Left ventricle myocardium superior (tissue), 1 donor: ENCODE measurements around the gene BZW2. TPM values are rescaled to one million over a fixed set of nuclear protein-coding genes. Genes with fewer than 3 reads are reported as not detected.
"Not testable (repeated sequence)": the region's sequence is repeated elsewhere in the genome, so short reads cannot be mapped to it uniquely, and the experiment has no call there.

Source experiments
- ATAC-seq: fragments of 200-7000 bp; cut with Tn5 transposase; one replicate; pipeline ENCODE4 v1.9.1; 2020; ENCODE audit warnings: mild to moderate bottlenecking, moderate library complexity
- DNase-seq: peaks from one replicate; pipeline ENCODE4 v3.0.0-alpha.2; 2020
- intact Hi-C: fragments of 100-400 bp; cut with micrococcal nuclease; formaldehyde crosslinking; loops from one replicate; pipeline ENCODE4 v1.11.0; 2022
- total RNA-seq: library from RNA; stranded (reverse); fragmentation: NEBNext Ultra II Directional; extraction: Animal tissue kit (Norgen Biotek cat#: 25700); gene quantifications from one replicate; pipeline ENCODE4 v1.2.1, GENCODE V29; 2021
- donor health status: DM: no; HTN: yes; CAD: no; lungs with severe emphysema.

Gene BZW2
- total RNA-seq, 1 donor from 2014 or later: 377 TPM

DNA sequence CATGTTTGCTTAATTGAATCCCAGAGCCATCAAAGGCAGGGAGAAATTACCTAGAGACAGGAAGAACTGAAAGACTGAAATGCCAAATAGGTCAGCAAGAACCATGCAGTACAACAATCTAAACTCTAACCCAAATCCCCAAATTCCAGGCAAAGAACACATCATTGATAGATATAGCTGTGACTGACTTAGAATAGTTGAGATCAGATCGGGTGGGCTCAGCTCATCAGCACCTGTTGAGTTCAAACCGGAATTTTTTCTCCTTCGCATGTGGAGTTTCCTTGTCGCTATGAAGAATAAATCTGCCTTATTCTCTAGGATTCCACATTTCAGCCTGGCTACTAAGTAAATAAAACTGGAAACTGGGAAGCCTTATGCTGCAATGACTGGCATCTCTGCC, 1.8 kb upstream of the BZW2 start:
- ATAC-seq (no peak), DNase-seq (no peak)
- intact Hi-C loops: no loop called here

DNA sequence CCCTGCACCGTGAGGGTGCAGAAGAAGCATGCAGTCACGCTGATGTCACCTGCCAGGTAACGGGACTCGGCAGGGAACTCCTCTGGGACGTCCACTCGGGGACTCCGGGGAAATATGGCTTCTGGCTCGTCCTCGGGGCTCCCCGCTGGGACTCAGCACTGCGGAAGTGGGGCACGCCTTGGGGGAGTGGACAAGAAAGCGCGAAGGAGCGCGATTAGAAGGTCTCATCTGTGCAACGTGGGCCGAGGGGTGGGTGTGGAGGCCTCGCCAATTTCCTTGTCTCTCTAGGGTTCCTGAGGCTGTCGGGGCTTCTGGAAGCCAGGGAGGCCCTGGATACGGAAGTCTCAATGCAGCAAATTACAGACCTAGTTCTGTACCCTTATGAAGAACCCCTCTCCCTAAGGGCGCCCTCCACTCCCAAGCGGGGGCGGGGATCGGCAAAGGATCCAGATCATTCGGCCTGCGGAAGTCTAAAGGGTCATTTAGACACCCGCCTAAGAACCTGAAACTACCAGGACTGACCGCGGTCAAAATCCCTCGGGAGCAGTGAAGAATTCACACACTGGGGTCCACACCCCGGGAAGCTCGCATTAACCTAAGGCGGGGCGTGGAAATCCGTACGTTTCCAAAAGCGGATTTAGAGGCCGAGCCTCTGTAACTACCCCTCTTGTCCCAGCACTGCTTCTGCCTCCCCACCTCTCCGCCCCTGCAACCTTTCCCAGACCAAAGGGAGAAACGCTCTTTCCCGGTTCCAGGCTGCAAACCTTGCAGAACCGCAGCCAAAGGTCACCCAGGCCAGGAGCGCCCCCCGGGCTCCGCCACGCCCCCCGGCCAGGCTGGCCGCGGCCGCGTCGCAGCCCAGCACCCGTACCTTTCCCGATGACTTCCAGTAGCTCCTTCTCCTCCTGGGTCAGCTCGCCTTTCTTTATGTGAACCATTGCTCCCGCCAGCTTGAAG, 1.1 kb upstream of the BZW2 start:
- DNase-seq (peak; percentile 63), ATAC-seq (peak; percentile 43)
- intact Hi-C loops: no loop called here

DNA sequence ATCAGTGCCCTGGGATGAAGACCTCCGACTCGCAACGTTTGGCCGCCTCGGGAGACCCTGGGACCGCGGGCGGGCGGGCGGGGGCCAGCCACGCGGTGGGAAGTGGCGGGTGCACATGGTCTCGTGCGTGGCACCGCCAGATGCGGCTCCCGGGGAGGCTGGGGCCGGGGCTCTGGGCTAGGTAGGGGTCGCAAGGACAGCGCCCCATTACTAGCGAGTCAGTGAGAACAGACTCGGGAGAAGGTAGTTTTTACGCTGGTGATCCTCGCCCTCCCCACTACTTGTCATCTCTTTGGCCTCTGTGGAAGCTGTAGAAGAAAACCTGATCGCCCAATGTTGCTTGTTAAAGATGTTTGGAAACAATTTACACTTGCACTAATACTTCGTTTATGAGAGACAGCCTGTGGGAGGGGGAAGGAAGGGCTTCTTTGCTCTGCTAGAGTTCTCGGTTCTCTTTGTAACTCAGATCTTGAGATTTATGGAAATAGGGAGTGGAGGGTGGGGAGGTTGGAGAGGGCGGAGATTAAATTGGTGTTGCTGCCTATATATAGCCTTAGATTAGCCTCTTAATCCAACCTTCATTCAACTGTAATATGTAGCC, 591 bp downstream of the BZW2 start:
- no peak for DNase-seq
- intact Hi-C loops: no loop called here
- ATAC-seq: peak; percentile 12

DNA sequence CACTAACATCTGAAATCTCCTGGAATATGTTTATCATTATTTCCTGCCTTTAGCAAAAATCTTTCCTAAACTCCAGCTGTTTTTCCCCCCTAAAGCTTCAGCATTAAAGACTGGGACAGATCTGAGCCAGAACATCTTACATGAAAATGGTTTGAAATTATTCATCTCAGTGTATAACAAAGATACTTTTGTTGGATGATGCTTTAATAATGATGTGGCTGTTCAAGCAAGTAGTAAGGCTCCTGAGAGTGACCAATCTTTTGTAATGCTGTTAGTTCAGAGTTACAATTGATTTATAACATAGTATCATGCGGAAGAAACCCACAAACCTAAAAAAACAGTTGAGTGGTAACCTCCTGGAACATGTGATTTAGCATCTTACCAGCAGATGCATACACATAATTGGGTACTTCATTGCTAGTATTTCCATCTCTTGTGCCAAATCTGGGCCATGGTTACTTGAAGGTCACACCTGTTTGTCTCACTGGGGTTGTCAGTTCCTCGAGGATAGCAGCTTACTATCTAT, 1.5 kb downstream of the BZW2 start:
- no peak for ATAC-seq
- DNase-seq: no peak
- intact Hi-C loops: no loop called here

DNA sequence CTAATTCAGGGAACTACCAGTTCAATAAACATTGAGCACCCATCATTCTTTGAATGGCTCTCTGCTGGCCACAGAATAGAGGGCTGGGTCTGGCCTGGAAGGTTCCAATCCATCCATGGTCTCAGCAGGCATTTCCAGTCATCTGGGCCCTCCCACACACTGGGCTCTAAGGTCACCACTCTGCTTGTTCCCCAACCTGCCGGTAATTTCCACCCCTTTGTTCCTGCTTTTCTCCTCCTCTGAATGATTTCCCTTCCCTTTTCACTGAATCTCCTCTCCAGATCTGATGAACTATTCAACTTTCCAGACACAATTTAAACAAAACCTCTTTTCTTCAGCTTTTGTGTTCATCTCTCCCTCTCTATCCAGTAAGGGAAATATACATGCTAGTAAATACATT, 2.6 kb downstream of the BZW2 start:
- ATAC-seq (no peak), DNase-seq (no peak)
- intact Hi-C loops: no loop called here

DNA sequence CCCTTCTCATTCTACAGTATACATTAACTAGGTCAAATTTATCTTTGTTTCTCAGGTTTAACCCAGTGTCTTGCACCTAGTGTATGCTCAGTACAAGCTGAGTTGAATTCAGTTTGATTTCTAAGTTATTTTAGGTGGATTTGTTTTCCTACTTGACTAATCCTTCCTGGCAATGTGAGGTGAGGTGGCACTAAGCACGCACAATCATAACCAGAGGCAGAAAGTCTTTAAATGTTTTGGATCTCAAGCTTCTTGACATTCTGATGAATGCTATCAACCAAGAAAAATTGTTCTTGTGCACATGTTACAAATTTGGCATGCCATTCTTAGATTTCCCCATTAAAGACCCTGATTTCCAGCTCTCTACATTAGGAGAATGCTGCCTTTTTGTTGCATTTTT, 3.2 kb downstream of the BZW2 start:
- no peak for ATAC-seq
- no peak for DNase-seq
- intact Hi-C loops: no loop called here

DNA sequence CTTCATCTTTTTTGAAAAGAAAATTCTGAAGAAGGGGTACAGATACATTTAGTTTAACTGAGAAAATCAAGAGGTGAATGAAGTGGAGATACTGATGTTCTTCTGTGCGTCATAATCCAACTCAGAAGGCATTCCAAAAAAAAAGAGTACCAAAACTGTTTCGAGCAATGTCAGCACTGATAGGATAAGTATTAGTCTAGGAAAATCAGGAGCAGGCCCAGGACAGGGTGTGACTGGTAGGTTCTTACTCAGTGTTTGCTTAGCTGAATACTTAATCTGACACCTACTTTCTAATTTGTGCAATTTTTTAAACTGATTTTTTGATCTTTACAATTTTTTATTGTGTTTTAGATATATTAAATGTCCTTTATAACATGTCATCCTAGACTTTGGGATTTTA, 4.3 kb downstream of the BZW2 start:
- no peak for DNase-seq
- ATAC-seq: no peak
- intact Hi-C loops: no loop called here

DNA sequence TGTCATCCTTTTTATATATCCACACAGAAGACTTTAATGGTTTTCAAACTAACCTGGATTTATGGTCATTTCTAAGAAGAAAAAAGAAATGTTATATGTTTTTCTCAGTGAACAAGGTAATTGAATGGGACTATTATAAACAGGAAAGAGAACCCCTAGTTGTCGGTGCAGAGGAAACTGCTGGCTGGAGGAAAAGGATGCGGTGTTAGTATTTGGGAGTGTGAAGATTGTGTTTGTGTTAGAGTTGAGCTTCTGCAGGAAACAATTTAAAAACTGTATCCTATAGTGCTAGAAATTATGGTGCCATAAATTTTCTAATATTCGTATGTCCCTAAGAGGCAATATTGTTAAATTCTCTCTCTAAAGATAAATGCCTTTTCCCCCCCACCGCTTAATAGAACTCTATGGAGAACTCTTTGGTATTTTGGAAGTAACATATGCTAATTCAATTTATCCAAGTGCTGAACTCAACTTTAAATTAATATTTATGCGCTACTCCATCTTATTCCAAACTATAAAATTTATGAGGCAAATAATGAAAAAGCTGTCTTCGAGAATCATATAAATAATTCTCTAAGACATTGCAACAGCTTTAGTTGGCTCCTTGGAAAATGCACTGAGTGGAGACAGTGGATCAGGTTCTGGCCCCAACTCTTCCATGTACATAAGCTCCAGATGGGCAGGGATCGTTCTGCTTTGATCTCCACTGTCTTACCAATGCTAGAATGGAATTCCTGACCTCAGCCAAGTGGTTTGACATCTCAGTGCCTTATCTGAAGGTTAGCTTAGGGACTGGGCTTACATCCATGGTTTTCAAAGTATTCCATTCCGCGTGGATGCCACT, 5.6 kb downstream of the BZW2 start:
- DNase-seq (no peak), ATAC-seq (peak; percentile 71)
- intact Hi-C loops: no loop called here

DNA sequence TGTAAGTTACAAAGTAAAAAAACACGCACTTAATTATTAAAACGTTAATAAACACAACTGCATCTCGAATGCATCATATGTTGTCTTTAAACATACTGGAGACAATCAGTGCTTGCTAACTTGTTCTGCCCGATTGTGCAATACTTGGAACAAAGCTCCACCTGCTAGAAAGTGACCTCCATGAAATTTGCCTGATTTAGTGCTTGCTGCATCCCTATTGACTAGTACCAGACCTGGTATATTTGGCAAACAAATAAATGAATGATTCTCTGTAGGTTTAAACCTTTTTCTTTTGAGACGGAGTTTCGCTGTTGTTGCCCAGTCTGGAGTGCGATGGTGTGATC, 6.2 kb downstream of the BZW2 start:
- ATAC-seq: peak; percentile 72
- no peak for DNase-seq
- intact Hi-C loops: no loop called here

DNA sequence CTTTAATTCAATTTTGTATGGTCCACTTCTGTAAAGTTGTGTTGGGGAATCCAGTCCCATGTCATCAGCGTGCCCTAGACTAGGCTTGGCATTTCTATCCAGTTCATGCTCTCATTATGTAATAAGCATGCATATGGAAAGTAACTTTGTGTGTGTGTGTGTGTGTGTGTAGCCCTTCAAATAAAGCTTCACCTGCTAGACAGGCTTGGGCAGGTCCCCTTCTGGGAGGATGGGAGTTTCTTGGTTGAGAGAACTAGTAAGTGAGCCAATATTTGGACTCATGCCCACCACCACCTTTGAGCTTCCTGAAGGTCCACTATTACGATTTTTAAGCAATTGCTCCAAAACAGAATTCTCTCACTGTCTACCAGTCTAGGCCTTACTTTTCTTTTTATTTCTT, 6.9 kb downstream of the BZW2 start:
- ATAC-seq (no peak), DNase-seq (no peak)
- intact Hi-C loops: no loop called here

DNA sequence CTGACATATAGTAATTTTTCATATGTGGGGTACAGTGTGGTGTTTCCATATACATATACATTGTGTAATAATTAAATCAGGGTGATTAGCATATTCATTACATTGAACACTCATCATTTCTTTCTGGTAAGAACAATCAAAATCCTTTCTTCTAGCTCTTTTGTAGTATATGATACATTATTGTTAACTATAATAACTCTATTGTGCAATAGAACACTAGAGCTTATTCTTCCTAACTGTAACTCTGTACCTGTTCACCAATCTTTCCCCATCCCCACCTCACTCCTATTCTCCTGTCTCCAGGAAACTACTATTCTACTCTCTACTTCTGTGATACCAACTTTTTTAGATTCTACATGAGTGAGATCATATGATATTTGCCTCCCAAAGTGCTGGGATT, 9.4 kb downstream of the BZW2 start:
- ATAC-seq: no peak
- intact Hi-C loops: no loop called here
- DNase-seq: no peak

DNA sequence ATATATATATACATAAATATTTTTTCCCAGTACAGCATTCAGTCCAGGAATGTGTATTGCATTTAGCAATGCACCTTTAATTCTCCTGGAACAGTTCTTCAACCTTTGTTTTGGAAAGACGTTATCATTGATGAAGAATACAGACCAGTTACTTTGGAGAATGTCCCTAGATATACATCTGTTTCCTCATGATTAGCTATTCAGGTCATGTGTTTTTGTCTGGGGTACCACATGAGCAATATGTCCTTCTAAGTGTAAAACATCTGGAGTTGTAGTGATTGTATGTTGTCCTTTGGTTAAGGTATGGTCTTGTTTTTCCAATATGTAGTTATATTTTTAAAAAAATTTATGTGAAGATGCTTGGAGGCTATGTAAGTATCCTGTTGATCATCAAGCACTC, 10.2 kb downstream of the BZW2 start:
- intact Hi-C loops: no loop called here
- ATAC-seq (no peak), DNase-seq (no peak)

DNA sequence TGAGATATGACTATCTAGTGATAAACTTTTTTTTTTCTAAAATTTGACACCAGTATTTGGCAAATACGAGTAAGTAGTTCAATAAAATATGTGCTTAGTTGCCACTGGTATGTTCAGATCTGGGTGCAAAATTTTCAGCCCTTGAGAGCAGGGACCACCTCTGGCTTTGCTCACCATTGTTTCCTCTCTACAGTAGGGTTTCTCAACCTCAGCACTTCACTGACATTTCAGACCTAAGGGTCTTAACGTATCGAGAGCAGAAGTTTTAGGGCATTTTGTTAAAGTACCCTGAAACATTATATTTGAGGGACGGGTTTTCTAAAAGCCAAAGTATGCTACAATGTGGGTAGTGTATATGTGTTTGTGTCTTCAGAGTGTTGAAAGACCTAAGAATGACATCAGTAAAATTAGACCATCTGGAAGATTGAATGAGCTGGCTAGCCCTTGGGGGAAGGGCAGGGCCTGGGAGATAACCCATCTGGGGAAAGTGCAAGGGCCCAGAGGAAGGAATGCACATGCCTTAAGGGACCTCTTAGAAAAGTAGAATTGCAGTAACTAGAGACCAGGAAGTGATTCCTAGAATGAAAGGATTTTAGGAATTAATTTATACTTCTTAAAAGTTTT, 11.8 kb downstream of the BZW2 start:
- intact Hi-C loops: no loop called here
- peak; percentile 57 for DNase-seq
- peak; percentile 52 for ATAC-seq

DNA sequence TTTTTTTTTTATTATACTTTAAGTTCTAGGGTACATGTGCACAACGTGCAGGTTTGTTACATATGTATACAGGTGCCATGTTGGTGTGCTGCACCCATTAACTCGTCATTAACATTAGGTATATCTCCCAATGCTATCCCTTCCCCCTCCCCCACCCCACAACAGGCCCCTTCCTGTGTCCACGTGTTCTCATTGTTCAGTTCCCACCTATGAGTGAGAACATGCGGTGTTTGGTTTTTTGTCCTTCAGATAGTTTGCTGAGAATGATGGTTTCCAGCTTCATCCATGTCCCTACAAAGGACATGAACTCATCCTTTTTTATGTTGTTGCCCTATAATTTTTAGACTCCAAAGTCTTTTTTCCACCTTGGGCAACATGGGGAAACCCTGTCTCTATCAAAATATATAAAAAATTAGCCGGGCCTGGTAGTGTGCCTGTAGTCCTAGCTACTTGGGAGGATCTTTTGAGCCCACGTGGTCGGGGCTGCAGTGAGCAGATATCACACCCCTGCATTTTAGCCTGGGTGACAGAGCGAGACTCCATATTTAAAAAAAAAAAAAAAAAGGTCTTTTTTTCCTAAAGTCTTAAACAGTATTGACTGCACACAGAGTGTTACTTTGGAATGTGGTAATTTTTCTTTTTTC, 14.0 kb downstream of the BZW2 start:
- ATAC-seq, DNase-seq, intact Hi-C loops: not testable (repeated sequence)

DNA sequence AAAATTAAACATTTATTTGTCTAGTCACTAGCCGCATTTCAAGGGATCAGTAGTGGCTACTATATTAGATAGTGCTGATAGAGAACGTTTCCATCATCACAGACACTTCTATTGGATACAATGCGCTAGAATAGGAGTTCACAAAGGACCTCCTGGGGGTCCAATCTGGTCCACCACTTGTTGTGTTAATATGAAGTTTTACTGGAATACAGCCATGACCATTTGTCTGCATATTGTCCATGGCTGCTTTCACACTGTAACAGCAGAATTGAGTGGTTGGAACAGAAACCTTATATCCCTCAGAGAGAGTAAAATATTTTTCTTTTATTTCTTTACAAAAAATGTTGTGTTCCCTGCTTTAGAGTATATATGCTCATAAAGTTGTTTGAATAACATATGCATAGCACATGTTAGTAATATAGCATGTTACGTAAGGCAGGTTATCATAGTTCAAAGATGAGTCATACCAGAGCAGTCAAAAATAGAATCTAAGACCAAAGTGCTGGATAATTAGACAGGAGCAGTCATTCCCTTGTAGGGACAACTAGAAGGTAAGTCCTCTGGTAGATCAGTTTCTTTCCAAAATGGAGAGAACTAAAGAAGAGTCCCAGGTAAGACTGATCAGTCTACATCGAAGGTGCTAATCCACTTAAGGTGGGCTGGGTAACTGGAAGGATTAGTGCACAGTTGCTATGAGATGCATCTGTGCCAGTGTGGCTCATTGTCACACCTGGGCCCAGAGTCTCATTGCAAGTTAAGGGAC, 14.9 kb downstream of the BZW2 start:
- ATAC-seq (peak; percentile 79), DNase-seq (no peak)
- intact Hi-C loops: no loop called here

DNA sequence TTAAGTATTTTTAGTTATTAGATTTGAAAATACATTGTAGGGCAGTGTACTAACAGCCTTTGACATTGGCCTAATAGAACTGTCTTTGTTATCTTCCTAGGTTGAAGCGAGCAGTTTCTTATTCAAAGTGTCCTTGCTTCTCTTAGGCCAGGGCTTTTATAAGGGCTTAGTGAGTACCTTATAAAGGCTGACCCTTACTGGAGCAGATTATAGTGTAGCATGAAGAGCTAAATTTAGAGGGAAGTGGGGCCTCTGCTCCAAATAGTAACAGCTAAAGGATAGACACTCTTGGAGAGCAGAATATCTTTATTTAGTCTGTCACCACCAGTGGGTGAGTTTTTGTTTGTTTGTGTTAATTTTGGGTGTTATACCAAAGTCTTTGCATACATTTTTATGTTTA, 15.9 kb downstream of the BZW2 start:
- ATAC-seq (peak; percentile 94), DNase-seq (no peak)

DNA sequence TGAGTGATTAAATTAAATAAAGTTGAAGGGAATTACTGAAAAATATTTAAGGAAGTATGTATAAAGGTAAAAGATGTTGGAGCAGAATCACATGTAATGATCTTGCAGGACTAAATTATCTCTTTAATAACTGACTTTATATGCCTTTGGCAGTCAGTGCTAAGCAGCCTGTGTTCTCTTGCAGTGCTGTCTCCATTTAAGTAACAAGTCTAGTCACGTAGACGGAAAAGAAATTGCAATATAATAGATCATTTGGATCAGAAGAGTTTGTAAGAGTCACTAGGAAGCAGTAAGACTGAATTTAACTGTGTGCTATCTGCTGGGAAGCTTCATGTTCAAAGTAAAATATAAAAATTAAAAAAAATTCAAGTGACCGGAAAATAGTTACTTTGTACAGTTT, 21.4 kb downstream of the BZW2 start:
- ATAC-seq: no peak
- intact Hi-C loops: no loop called here

More for the DNA sequence above, 15.9 kb downstream of the BZW2 start:
- intact Hi-C loops: no loop called here

More for the DNA sequence above, 21.4 kb downstream of the BZW2 start:
- no peak for DNase-seq
